Smooth muscle cell (in vitro differentiated cells): Measurements from ENCODE around the gene IQGAP3. TPM values are rescaled to one million over a fixed set of nuclear protein-coding genes. Genes with fewer than 3 reads are reported as not detected.

Experiments used
- DNase-seq: peaks from one replicate; lab custom pipeline; 2025; ENCODE audit not compliant: unreplicated experiment; lab: John Stamatoyannopoulos, UW
- H2AFZ ChIP-seq: fragments of 200-600 bp; sonication (generic); 2 replicates; pipeline ENCODE4 v1.6.0; 2016; ENCODE audit warnings: antibody characterized with exemption, low read depth, mild to moderate bottlenecking
- H3F3A ChIP-seq: fragments of 200-600 bp; sonication (generic); 2 replicates; pipeline ENCODE4 v1.6.0; 2017; ENCODE audit warnings: antibody characterized with exemption, low read depth
- H3K27ac ChIP-seq: fragments of 200-600 bp; sonication (generic); 2 replicates; pipeline ENCODE4 v1.5.1; 2016; ENCODE audit warnings: low read depth, mild to moderate bottlenecking
- H3K27me3 ChIP-seq: fragments of 200-600 bp; sonication (generic); 2 replicates; pipeline ENCODE4 v1.6.1; 2016; ENCODE audit warnings: low read depth, mild to moderate bottlenecking
- H3K36me3 ChIP-seq: fragments of 200-600 bp; sonication (generic); 2 replicates; pipeline ENCODE4 v1.5.1; 2016; ENCODE audit warnings: low read depth
- H3K4me1 ChIP-seq: fragments of 200-600 bp; sonication (generic); 2 replicates; pipeline ENCODE4 v1.5.1; 2016; ENCODE audit warnings: low read depth
- H3K4me2 ChIP-seq: fragments of 200-600 bp; sonication (generic); 2 replicates; pipeline ENCODE4 v1.6.0; 2016; ENCODE audit warnings: mild to moderate bottlenecking
- H3K4me3 ChIP-seq: fragments of 200-600 bp; sonication (generic); 2 replicates; pipeline ENCODE4 v1.5.1; 2016; ENCODE audit warnings: mild to moderate bottlenecking
- H3K79me2 ChIP-seq: fragments of 200-600 bp; sonication (generic); 2 replicates; pipeline ENCODE4 v1.6.0; 2016; ENCODE audit warnings: low read depth, mild to moderate bottlenecking
- H3K9ac ChIP-seq: fragments of 200-600 bp; sonication (generic); 2 replicates; pipeline ENCODE4 v1.6.0; 2016; ENCODE audit warnings: low read depth
- H3K9me3 ChIP-seq: fragments of 200-600 bp; sonication (generic); replicated peaks from 2 replicates; pipeline ENCODE4 v1.5.1; 2016; ENCODE audit warnings: low read depth
- H4K20me1 ChIP-seq: fragments of 200-600 bp; sonication (generic); 2 replicates; pipeline ENCODE4 v1.6.0; 2016; ENCODE audit warnings: low read depth
- WGBS: methylation state at CpG from one replicate; pipeline ENCODE4 v1.1.7; 2016; ENCODE audit warnings: low lambda C conversion rate; 5-methylcytosine and 5-hydroxymethylcytosine counted together
- polyA plus RNA-seq: library from polyadenylated mRNA; unstranded; fragments of >200 nt; fragmentation: Nextera tagmentation; extraction: Ambion mirVana; gene quantifications from 2 replicates; pipeline ENCODE4 v1.2.1, GENCODE V29; 2016
- total RNA-seq: library from RNA; depleted of rRNA; stranded (reverse); fragments of >200 nt; gene quantifications from 2 replicates; pipeline ENCODE4 v1.2.3, GENCODE V29; 2014
- TF ChIP-seq, protein P1 (sequence below): fragments of 200-600 bp; sonication (generic); IDR thresholded peaks from 2 replicates; pipeline ENCODE4 v1.5.1; 2017; ENCODE audit warnings: borderline replicate concordance, mild to moderate bottlenecking, antibody characterized with exemption; ENCODE audit not compliant: insufficient read depth, poor library complexity, severe bottlenecking

IQGAP3 gene
- total and polyA plus RNA-seq, 2 experiments from 2014 or later: 2.6 to 2.9 TPM

DNA sequence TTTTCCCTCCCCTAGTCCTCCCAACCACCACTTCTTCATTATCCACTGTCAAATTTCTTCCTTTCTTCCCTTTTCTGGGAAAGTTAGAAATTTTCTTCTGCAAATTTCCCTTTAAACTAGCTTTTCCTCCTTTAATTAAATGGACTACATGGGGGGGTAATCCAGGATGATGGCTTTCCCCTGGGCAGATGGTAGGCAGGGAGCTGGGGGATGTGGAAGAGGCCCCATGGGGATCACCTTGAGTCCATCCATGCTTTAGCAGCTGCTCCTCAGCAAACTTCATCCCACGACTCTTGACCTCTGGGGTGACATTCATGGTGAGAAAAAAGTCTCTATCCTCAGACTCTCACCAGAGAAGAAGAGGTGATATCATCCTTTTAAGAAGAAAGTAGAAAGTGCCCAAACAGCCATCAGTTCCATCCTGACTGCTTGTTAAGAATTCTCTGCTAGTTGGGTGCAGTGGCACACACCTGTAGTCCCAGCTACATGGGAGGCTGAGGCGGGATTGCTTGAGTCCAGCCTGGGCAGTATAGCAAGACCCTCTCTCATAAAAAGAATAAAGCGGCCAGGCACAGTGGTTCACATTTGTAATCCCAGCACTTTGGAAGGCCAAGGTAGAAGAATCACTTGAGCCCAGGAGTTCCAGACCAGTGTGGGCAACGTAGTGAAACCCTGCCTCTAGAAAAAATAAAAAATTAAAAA lies 26.5 kb upstream of the IQGAP3 start:
- peaks cover 20% of the 10 kb centered on the region for H3K79me2 ChIP-seq
- no peaks in the 10 kb centered on the region for H3K27me3 ChIP-seq
- TF ChIP-seq, protein P1, sequence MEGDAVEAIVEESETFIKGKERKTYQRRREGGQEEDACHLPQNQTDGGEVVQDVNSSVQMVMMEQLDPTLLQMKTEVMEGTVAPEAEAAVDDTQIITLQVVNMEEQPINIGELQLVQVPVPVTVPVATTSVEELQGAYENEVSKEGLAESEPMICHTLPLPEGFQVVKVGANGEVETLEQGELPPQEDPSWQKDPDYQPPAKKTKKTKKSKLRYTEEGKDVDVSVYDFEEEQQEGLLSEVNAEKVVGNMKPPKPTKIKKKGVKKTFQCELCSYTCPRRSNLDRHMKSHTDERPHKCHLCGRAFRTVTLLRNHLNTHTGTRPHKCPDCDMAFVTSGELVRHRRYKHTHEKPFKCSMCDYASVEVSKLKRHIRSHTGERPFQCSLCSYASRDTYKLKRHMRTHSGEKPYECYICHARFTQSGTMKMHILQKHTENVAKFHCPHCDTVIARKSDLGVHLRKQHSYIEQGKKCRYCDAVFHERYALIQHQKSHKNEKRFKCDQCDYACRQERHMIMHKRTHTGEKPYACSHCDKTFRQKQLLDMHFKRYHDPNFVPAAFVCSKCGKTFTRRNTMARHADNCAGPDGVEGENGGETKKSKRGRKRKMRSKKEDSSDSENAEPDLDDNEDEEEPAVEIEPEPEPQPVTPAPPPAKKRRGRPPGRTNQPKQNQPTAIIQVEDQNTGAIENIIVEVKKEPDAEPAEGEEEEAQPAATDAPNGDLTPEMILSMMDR: no peak
- H3K9ac ChIP-seq: no peak overlapping the region
- 93% methylated on average over 4 of the region's 4 CpGs for WGBS
- H3K27ac ChIP-seq: no peak overlapping the region
- peaks cover 7% of the 10 kb centered on the region for H3K4me1 ChIP-seq
- H4K20me1 ChIP-seq: no peaks in the 10 kb centered on the region
- H3K9me3 ChIP-seq: no peaks in the 10 kb centered on the region
- no peak overlapping the region for H2AFZ ChIP-seq
- no peaks in the 10 kb centered on the region for H3K36me3 ChIP-seq
- H3K4me3 ChIP-seq: no peak overlapping the region
- no peak for DNase-seq
- no peak overlapping the region for H3K4me2 ChIP-seq
- H3F3A ChIP-seq: peaks cover 4% of the 10 kb centered on the region

DNA sequence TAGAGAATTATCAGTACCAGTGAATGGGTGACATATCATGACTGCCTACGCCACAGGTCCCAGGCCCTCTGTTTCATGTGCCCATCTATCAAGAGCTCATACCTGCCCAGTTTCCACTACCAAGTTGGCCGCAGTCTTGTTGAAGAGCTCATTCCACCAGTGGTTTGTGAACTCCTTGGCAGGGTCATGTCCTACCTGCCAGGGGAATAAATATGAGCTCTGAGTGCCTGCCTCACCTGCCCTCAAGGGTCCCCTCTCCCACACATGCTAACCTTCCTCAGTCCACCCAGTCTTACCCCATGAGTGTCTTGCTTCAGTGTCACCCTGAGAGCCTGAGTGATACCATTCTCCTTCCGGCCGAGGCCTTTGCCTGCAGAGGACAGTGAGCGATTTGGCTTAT lies 25.8 kb upstream of the IQGAP3 start:
- Histone ChIP-seq H3K4me1 (peaks cover 7% of the 10 kb centered on the region), H3K27ac (no peak overlapping the region), H3K4me3 (no peak overlapping the region), H3K27me3 (no peaks in the 10 kb centered on the region), H3K9ac (no peak overlapping the region), H3K9me3 (no peaks in the 10 kb centered on the region), H3K4me2 (no peak overlapping the region), H3K36me3 (no peaks in the 10 kb centered on the region), H2AFZ (no peak overlapping the region), H3K79me2 (peaks cover 20% of the 10 kb centered on the region), H3F3A (peaks cover 4% of the 10 kb centered on the region), H4K20me1 (no peaks in the 10 kb centered on the region)
- DNase-seq: no peak
- 97% methylated on average over 5 of the region's 5 CpGs for WGBS
- TF ChIP-seq, protein P1: no peak

DNA sequence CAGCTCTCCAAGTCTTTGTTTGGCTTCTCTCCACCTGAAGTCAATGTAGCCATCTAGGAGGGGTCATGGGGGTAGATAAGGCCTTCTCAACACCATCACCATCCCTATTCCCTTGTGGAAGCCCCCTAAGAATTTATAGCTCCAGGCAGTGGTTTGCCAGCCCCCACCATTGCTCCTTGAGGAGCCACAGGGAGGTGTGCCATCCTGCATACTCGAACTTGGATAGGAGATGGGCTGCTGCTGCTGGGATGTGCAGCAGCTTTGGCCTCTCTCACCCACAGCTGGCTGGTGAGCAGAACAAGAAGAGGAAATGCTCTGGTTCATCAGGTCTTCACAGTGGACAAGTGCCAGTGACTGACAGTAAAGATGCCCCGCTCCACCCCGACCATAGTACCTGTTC lies 24.1 kb upstream of the IQGAP3 start:
- no peak overlapping the region for H3K27ac ChIP-seq
- no peaks in the 10 kb centered on the region for H3K9me3 ChIP-seq
- no peak for DNase-seq
- H4K20me1 ChIP-seq: no peaks in the 10 kb centered on the region
- no peaks in the 10 kb centered on the region for H3K36me3 ChIP-seq
- TF ChIP-seq, protein P1: no peak
- peaks cover 20% of the 10 kb centered on the region for H3K79me2 ChIP-seq
- H3K4me2 ChIP-seq: no peak overlapping the region
- peaks cover 12% of the 10 kb centered on the region for H3K4me1 ChIP-seq
- H3F3A ChIP-seq: peaks cover 4% of the 10 kb centered on the region
- no peaks in the 10 kb centered on the region for H3K27me3 ChIP-seq
- H3K4me3 ChIP-seq: no peak overlapping the region
- no peak overlapping the region for H2AFZ ChIP-seq
- 96% methylated on average over 3 of the region's 3 CpGs for WGBS
- no peak overlapping the region for H3K9ac ChIP-seq

DNA sequence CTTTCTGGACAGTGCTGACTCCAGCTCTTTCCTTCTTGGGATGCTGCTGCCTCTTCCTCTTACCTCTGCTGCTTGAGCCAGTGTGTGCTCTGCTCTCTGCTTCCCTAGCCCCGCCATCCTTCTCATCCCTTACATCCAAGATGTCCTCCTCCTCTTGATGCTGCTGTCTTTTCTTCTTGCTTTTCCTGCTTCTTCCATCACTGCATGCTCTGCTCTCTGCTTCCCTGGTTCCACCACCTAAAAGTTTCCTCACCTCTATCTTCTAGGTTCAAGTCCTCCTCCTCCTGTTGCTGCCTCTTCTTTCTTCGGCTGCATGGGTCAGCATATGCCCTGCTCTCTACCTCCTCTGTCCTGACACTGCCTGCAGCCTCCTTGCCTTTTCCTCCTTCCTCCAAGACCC lies 22.7 kb upstream of the IQGAP3 start:
- Histone ChIP-seq H3K36me3 (no peaks in the 10 kb centered on the region), H4K20me1 (no peaks in the 10 kb centered on the region), H3K4me3 (no peak overlapping the region), H3F3A (peaks cover 4% of the 10 kb centered on the region), H3K27me3 (no peaks in the 10 kb centered on the region), H3K27ac (no peak overlapping the region), H3K4me1 (peaks cover 11% of the 10 kb centered on the region), H3K4me2 (no peak overlapping the region), H3K9me3 (no peaks in the 10 kb centered on the region), H3K79me2 (peaks cover 12% of the 10 kb centered on the region), H2AFZ (no peak overlapping the region), H3K9ac (no peak overlapping the region)
- DNase-seq: no peak
- TF ChIP-seq, protein P1: no peak
- 93% methylated on average over 2 of the region's 2 CpGs for WGBS
